Endometrial microvascular endothelial cells (primary cell): ENCODE data around the gene ALPK1. TPM values are rescaled to one million over a fixed set of nuclear protein-coding genes. Genes with fewer than 3 reads are reported as not detected.

ENCODE experiments used
- total RNA-seq: library from RNA; depleted of rRNA; stranded (reverse); fragments of >200 nt; gene quantifications from one replicate; pipeline ENCODE4 v1.2.3, GENCODE V29; 2015; ENCODE audit errors: inconsistent ontology term

Gene ALPK1
- total RNA-seq, 1 donor from 2014 or later = 8.6 TPM

Other genes starting within 250 kb of the ALPK1 start
- gene FAM241A, start 151.9 kb upstream of the ALPK1 start, total RNA-seq = 29.3 TPM
- gene AP1AR, start 65.6 kb upstream of the ALPK1 start, total RNA-seq = 21.3 TPM
- gene TIFA, start 11.5 kb upstream of the ALPK1 start, total RNA-seq = 19.0 TPM
- gene NEUROG2, start 218.8 kb downstream of the ALPK1 start, total RNA-seq = not detected